ENCODE data around the gene OR5B2. TPM values are rescaled to one million over a fixed set of nuclear protein-coding genes. Genes with fewer than 3 reads are reported as not detected.

OR5B2 gene
- total RNA-seq, 1 experiment from 2014 or later: not detected

DNA sequence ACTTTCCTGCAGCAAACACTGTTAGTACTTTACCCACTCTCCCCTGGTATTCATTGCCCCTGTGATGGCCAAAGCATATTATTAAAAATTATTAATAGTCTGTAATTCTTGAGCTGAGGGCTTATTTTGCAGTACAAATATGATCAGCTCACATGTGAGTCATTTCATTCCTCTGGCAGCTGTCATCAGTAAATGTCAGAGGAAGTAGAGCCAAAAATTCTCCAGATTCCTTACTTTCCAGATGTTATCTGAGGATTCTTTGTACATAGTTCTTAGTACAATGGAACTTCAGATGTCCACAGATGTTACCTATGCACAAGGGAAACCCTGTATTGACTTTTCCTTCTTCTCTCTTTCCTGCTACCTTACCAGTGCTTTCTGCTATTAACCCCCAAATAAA is 33.7 kb downstream of the OR5B2 start:
- DNase-seq: no peak
- H3K27me3 Mint-ChIP-seq (ENCODE audit: low read depth): no peaks in the 10 kb centered on the region
- Histone ChIP-seq H2AK5ac (ENCODE audit: insufficient read length, low read length) (no peak overlapping the region), H2BK20ac (ENCODE audit: low read depth, low read length, poor library complexity, severe bottlenecking) (no peak overlapping the region), H3K4me1 (ENCODE audit: insufficient read depth, low read length) (no peaks in the 10 kb centered on the region), H2AFZ (ENCODE audit: low read length) (no peak overlapping the region), H3K27me3 (ENCODE audit: insufficient read depth, low read length) (no peaks in the 10 kb centered on the region), H2BK5ac (ENCODE audit: insufficient read length, low read length) (no peak overlapping the region), H3K14ac (ENCODE audit: insufficient read depth, low read length) (no peak overlapping the region), H3T11ph (ENCODE audit: low read length) (no peak overlapping the region), H3K23ac (ENCODE audit: insufficient read length, low read depth, low read length) (no peak overlapping the region), H3K9me3 (ENCODE audit: control insufficient read depth, low read depth, low read length) (no peaks in the 10 kb centered on the region), H4K5ac (ENCODE audit: insufficient read length, low read depth, low read length) (no peak overlapping the region), H3K23me2 (ENCODE audit: insufficient read length, low read depth, low read length, poor library complexity, severe bottlenecking) (no peaks in the 10 kb centered on the region), H3K18ac (ENCODE audit: insufficient read length, low read depth, low read length) (no peak overlapping the region), H3K9ac (ENCODE audit: extremely low read depth, insufficient read length, low read length) (no peak overlapping the region), H3K4me2 (ENCODE audit: insufficient read depth, insufficient read length, low read length) (no peak overlapping the region), H4K20me1 (ENCODE audit: control insufficient read depth, insufficient read depth, insufficient read length) (no peaks in the 10 kb centered on the region), H2BK120ac (ENCODE audit: low read depth, low read length, poor library complexity, severe bottlenecking) (no peak overlapping the region), H3K56ac (ENCODE audit: insufficient read length, low read depth, low read length) (no peak overlapping the region), H4K8ac (replicated peaks; ENCODE audit: insufficient read length, low read depth, low read length) (no peak overlapping the region), H2BK15ac (ENCODE audit: low read depth, low read length) (no peak overlapping the region), H3K4ac (ENCODE audit: low read depth, low read length) (no peak overlapping the region), H3K27ac (ENCODE audit: insufficient read length, low read depth, low read length) (no peak overlapping the region), H3K79me1 (ENCODE audit: insufficient read depth, low read depth, low read length, poor library complexity, severe bottlenecking) (no peaks in the 10 kb centered on the region), H2BK12ac (ENCODE audit: insufficient read length, low read depth, low read length) (no peak overlapping the region), H4K91ac (ENCODE audit: insufficient read length, low read depth, low read length) (no peak overlapping the region), H3K79me2 (ENCODE audit: insufficient read depth, low read length) (no peaks in the 10 kb centered on the region)
- peaks cover 16 to 22% of the 10 kb centered on the region in 2 experiments for H3K9me3 Mint-ChIP-seq
- no peak overlapping the region for H3K4me3 Mint-ChIP-seq
- no peak overlapping the region for H3K27ac Mint-ChIP-seq
- TF ChIP-seq, protein P1, sequence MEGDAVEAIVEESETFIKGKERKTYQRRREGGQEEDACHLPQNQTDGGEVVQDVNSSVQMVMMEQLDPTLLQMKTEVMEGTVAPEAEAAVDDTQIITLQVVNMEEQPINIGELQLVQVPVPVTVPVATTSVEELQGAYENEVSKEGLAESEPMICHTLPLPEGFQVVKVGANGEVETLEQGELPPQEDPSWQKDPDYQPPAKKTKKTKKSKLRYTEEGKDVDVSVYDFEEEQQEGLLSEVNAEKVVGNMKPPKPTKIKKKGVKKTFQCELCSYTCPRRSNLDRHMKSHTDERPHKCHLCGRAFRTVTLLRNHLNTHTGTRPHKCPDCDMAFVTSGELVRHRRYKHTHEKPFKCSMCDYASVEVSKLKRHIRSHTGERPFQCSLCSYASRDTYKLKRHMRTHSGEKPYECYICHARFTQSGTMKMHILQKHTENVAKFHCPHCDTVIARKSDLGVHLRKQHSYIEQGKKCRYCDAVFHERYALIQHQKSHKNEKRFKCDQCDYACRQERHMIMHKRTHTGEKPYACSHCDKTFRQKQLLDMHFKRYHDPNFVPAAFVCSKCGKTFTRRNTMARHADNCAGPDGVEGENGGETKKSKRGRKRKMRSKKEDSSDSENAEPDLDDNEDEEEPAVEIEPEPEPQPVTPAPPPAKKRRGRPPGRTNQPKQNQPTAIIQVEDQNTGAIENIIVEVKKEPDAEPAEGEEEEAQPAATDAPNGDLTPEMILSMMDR (conservative IDR thresholded peaks at IDR 0.05): no peak
- peaks cover 4 to 11% (median 6%) of the 10 kb centered on the region in 3 experiments; a peak in 4 of 7 replicates for H3K36me3 Mint-ChIP-seq (ENCODE audit: insufficient read depth in 1 of 3, low read depth in 3 of 3)
- H3K4me1 Mint-ChIP-seq: 0 out of 4 replicates have a peak, but pooled peaks cover 0 to 2% of the 10 kb centered on the region in 2 experiments
